Activated CD4-positive, alpha-beta memory T cell treated with anti-CD3 and anti-CD28 coated beads for 36 hours (primary cell): ENCODE results near the gene MUC5B. TPM values are rescaled to one million over a fixed set of nuclear protein-coding genes. Genes with fewer than 3 reads are reported as not detected.
A peak's percentile ranks its signal among the peaks of the same experiment; 100 is the strongest.

Source experiments
- CTCF ChIA-PET: fragments of 350-600 bp; sonication (Branson Sonifier 250); formaldehyde crosslinking; loops from one replicate; lab custom pipeline; 2021; ENCODE audit warnings: antibody characterized with exemption, inconsistent platforms; lab: Charles Lee
- POLR2A ChIA-PET: fragments of 350-600 bp; sonication (Branson Sonifier 250); formaldehyde crosslinking; loops from one replicate; lab custom pipeline; 2021; ENCODE audit warnings: antibody characterized with exemption; lab: Charles Lee
- DNase-seq: peaks from one replicate; pipeline ENCODE4 v3.0.0-alpha.2; 2020
- H3K27ac Mint-ChIP-seq: one replicate; pipeline ENCODE4 v1.8.0; 2021; ENCODE audit warnings: mixed read lengths
- H3K27me3 Mint-ChIP-seq: one replicate; pipeline ENCODE4 v1.8.0; 2021; ENCODE audit warnings: mixed read lengths
- H3K36me3 Mint-ChIP-seq: one replicate; pipeline ENCODE4 v1.8.0; 2021; ENCODE audit warnings: mixed read lengths
- H3K4me1 Mint-ChIP-seq: one replicate; pipeline ENCODE4 v1.8.0; 2021; ENCODE audit warnings: low read depth, mixed read lengths
- H3K4me3 Mint-ChIP-seq: one replicate; pipeline ENCODE4 v1.8.0; 2021; ENCODE audit warnings: mild to moderate bottlenecking, mixed read lengths
- H3K9me3 Mint-ChIP-seq: one replicate; pipeline ENCODE4 v1.8.0; 2021; ENCODE audit warnings: mixed read lengths
- intact Hi-C: fragments of 100-400 bp; cut with micrococcal nuclease; formaldehyde crosslinking; loops from one replicate; pipeline ENCODE4 v1.15.1; 2023
- microRNA-seq: library from miRNA; unstranded; fragments of <30 nt; microRNA quantifications from one replicate; pipeline ENCODE4 v1.2.0, GENCODE V29; 2022; ENCODE audit warnings: borderline number of aligned reads, borderline microRNAs expressed, borderline replicate concordance
- total RNA-seq, 2 experiments: library from RNA; stranded (reverse); gene quantifications; one replicate each; pipeline ENCODE4 v1.2.3, GENCODE V29; 2021

MUC5B gene
- total RNA-seq, 2 experiments from 2014 or later = not detected

GRCh38 chr11:1309498-1310317 is 86.8 kb downstream of the MUC5B start, which contains the start of gene TOLLIP:
Gene TOLLIP, minus strand, starts transcription at chr11:1309632. Its CDS starts 134 bp downstream, at chr11:1309498.
- Mint-ChIP-seq H3K27me3 (no peaks in the 10 kb centered on the region), H3K27ac (peak within 1 kb of the TSS; percentile 87), H3K4me1 (peaks cover 37% of the 10 kb centered on the region), H3K36me3 (no peaks in the 10 kb centered on the region), H3K4me3 (peak within 1 kb of the TSS; percentile 76), H3K9me3 (no peaks in the 10 kb centered on the region)
- intact Hi-C loops = loop anchor here (1.0 to 2.0 kb wide), 4 partner anchors 21 to 265 kb away; no protein-coding TSS in a partner anchor
- peak; percentile 97 for DNase-seq
- ChIA-PET CTCF (interaction anchor here (0.7 to 2.3 kb wide), 7 partner anchors 20 to 265 kb away, joined by 3 to 9 read pairs (median 3); no protein-coding TSS in a partner anchor), POLR2A (interaction anchor here (1.8 to 3.0 kb wide), 2 partner anchors 47 to 74 kb away, joined by 7 to 16 read pairs; no protein-coding TSS in a partner anchor)

GRCh38 chr11:1310318-1310687 is 87.4 kb downstream of the MUC5B start:
- ChIA-PET CTCF (interaction anchor here (0.7 to 1.4 kb wide), 5 partner anchors 8 to 264 kb away, joined by 3 to 5 read pairs (median 3); no protein-coding TSS in a partner anchor), POLR2A (interaction anchor here (1.8 to 3.0 kb wide), 2 partner anchors 48 to 73 kb away, joined by 7 to 16 read pairs; no protein-coding TSS in a partner anchor)
- Mint-ChIP-seq H3K36me3 (no peaks in the 10 kb centered on the region), H3K27me3 (no peaks in the 10 kb centered on the region), H3K4me3 (peak overlapping the region; percentile 76), H3K4me1 (peaks cover 37% of the 10 kb centered on the region), H3K9me3 (no peaks in the 10 kb centered on the region), H3K27ac (peak overlapping the region; percentile 87)
- intact Hi-C loops = loop anchor here (1.0 to 2.0 kb wide), 2 partner anchors 72 to 264 kb away; no protein-coding TSS in a partner anchor
- no peak for DNase-seq

- Mint-ChIP-seq H3K36me3 (no peaks in the 10 kb centered on the region), H3K9me3 (no peaks in the 10 kb centered on the region), H3K27me3 (no peaks in the 10 kb centered on the region), H3K27ac (peak overlapping the region; percentile 87), H3K4me1 (peaks cover 35% of the 10 kb centered on the region), H3K4me3 (peak overlapping the region; percentile 76)
- DNase-seq = peak; percentile 71
- POLR2A ChIA-PET = interaction anchor here (0.7 to 3.0 kb wide), 2 partner anchors 73 to 515 kb away, joined by 3 to 16 read pairs; no protein-coding TSS in a partner anchor
- CTCF ChIA-PET = interaction anchor here (0.5 to 1.8 kb wide), 8 partner anchors 8 to 1063 kb away, joined by 3 to 5 read pairs (median 3); no protein-coding TSS in a partner anchor
- intact Hi-C loops = loop anchor here (1.0 to 2.0 kb wide), 2 partner anchors 72 to 263 kb away; no protein-coding TSS in a partner anchor
Observed at GRCh38 chr11:1310772-1311468, 88.1 kb downstream of the MUC5B start.

Small RNAs within 50 kb of the gene (microRNA-seq; reads per million reads assigned to microRNA genes)
- gene MIR6744 = not detected

Other genes with a start within 250 kb of the MUC5B start
- not detected for gene MUC6, start 186.3 kb upstream of the MUC5B start, total RNA-seq
- not detected for gene MUC2, start 148.2 kb upstream of the MUC5B start, total RNA-seq
- not detected for gene MUC5AC, start 65.1 kb upstream of the MUC5B start, total RNA-seq
- gene TOLLIP, start 86.6 kb downstream of the MUC5B start, total RNA-seq = 10 to 100 TPM; 30.0 to 32.1 TPM
- under 1 TPM; 0.46 to 0.64 TPM for gene BRSK2, start 166.9 kb downstream of the MUC5B start, total RNA-seq